HS-27A (cell line): ENCODE measurements around the gene MAPK6.
"Not testable (repeated sequence)": the region's sequence is repeated elsewhere in the genome, so short reads cannot be mapped to it uniquely, and the experiment has no call there.

Source experiments
- DNase-seq: peaks from one replicate; pipeline ENCODE4 v3.0.0-alpha.2; 2012; ENCODE audit warnings: low read depth, missing footprints

The MAPK6 gene

GRCh38 chr15:52018693-52019393, at the start of gene MAPK6:
TSS of gene MAPK6 (plus strand) at chr15:52019219. CDS start at chr15:52046461, 27,242 bp downstream.
- DNase-seq, result peak; percentile 73

- DNase-seq, result no peak
Measured at GRCh38 chr15:51969728-51970127, 49.3 kb upstream of the MAPK6 start.

GRCh38 chr15:51970132-51970817, 48.7 kb upstream of the MAPK6 start:
- DNase-seq, result no peak

GRCh38 chr15:51971032-51971374, 48.0 kb upstream of the MAPK6 start:
- peak; percentile 17 for DNase-seq

- peak; percentile 88 for DNase-seq
Measured at GRCh38 chr15:51971375-51972133, 47.5 kb upstream of the MAPK6 start, which contains the start of gene LEO1. TSS of gene LEO1 (minus strand) at chr15:51971778. CDS start at chr15:51971745, 33 bp downstream.

- no peak for DNase-seq
Measured at GRCh38 chr15:51973220-51973619, 45.8 kb upstream of the MAPK6 start.

GRCh38 chr15:51973775-51974174, 45.2 kb upstream of the MAPK6 start:
- no peak for DNase-seq

GRCh38 chr15:51982013-51982769, 36.8 kb upstream of the MAPK6 start:
- DNase-seq, result peak; percentile 52

GRCh38 chr15:51982770-51983103, 36.3 kb upstream of the MAPK6 start:
- DNase-seq, result no peak

GRCh38 chr15:51991141-51991540, 27.9 kb upstream of the MAPK6 start:
- DNase-seq, result no peak

- DNase-seq, result no peak
Measured at GRCh38 chr15:51992953-51993352, 26.1 kb upstream of the MAPK6 start.

GRCh38 chr15:52002351-52002750, 16.7 kb upstream of the MAPK6 start:
- no peak for DNase-seq

- not testable (repeated sequence) for DNase-seq
Measured at GRCh38 chr15:52003089-52003488, 15.9 kb upstream of the MAPK6 start.

GRCh38 chr15:52003710-52004109, 15.3 kb upstream of the MAPK6 start:
- DNase-seq, result no peak

GRCh38 chr15:52004806-52005205, 14.2 kb upstream of the MAPK6 start:
- no peak for DNase-seq

- no peak for DNase-seq
Measured at GRCh38 chr15:52005748-52006701, 13.0 kb upstream of the MAPK6 start.

GRCh38 chr15:52006702-52007340, 12.2 kb upstream of the MAPK6 start:
- DNase-seq, result no peak

GRCh38 chr15:52008359-52008697, 10.7 kb upstream of the MAPK6 start:
- no peak for DNase-seq

- no peak for DNase-seq
Measured at GRCh38 chr15:52008698-52009434, 10.2 kb upstream of the MAPK6 start.
